ENCODE results near the gene PAM.
A peak's percentile ranks its signal among the peaks of the same experiment; 100 is the strongest.
"Not testable (repeated sequence)": the region's sequence is repeated elsewhere in the genome, so short reads cannot be mapped to it uniquely, and the experiment has no call there.

PAM gene

DNA sequence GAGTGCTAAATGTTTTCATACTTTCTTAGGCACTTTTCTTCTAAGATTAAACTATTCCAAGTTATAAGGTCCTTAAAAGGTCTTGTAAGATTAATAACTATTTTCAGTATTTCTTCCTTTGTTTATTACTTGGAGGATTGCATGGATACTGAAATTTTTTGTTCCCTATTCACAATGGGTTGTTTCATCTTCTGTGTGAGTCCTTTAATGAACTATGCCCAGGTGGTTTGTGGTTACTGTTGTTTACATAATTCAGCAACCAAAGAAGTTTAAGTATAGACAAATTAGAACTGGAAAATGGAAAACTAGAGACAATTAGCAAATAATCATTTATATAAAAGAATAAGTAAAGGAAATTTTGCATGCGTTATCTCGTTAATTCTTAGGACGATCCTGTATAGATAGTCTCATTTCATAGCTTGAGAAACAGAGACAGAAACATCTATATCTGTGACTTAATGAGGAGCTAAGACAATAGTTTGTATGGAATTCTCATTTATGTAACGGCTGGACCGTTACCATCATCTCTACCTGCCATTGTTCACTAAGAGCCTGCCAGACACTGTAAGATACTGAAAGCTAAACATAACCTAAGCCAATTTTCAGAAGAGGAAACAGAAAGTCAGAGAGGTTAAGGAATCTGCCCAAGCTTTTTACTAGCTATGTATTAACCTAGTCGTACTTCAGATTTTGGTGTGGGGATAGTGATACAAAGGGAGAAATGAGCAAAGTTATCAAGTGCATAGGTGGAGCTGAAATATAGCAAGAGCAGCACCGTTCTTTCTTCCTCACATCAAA is 148.2 kb downstream of the PAM start:
- DNase-seq, result no peak

GRCh38 chr5:102905056-102905455 is 150.0 kb downstream of the PAM start:
- no peak for DNase-seq

DNA sequence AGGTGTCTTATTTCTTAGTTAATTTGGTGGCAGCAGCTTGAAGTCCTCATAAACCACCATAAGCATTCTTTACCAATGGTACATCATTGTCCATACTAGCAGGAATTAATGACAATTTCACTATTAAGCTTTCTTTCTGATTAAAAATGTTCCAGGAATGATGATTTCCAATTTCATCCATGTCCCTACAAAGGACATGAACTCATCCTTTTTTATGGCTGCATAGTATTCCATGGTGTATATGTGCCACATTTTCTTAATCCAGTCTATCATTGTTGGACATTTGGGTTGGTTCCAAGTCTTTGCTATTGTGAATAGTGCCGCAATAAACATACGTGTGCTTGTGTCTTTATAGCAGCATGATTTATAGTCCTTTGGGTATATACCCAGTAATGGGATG is 152.0 kb downstream of the PAM start:
- DNase-seq, result not testable (repeated sequence)

GRCh38 chr5:102910240-102911226 is 155.4 kb downstream of the PAM start:
- no peak for DNase-seq

- no peak for DNase-seq
These were observed 156.9 kb downstream of the PAM start for GRCh38 chr5:102911973-102912372.

DNA sequence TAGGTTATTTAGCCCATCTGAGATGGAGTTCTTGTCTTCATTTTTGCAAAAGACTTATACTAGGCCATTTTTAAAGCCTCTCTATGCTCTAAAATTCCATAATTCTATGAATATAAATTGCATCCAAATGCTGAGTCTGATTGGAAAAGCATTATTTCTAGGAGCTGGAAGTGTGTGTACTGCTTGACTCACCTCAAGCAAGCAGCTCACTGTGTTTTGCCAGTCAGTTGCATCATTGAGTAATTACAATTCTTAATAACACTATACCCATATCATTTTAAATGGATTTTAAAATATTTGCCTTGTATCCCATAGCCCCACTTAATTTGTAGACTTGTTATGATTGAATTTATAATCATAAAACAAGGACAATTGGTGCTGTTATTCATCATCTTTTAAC is 161.0 kb downstream of the PAM start:
- DNase-seq, result no peak

GRCh38 chr5:102918986-102919610 is 164.0 kb downstream of the PAM start:
- no peak for DNase-seq

GRCh38 chr5:102920762-102921161 is 165.7 kb downstream of the PAM start:
- no peak for DNase-seq

DNA sequence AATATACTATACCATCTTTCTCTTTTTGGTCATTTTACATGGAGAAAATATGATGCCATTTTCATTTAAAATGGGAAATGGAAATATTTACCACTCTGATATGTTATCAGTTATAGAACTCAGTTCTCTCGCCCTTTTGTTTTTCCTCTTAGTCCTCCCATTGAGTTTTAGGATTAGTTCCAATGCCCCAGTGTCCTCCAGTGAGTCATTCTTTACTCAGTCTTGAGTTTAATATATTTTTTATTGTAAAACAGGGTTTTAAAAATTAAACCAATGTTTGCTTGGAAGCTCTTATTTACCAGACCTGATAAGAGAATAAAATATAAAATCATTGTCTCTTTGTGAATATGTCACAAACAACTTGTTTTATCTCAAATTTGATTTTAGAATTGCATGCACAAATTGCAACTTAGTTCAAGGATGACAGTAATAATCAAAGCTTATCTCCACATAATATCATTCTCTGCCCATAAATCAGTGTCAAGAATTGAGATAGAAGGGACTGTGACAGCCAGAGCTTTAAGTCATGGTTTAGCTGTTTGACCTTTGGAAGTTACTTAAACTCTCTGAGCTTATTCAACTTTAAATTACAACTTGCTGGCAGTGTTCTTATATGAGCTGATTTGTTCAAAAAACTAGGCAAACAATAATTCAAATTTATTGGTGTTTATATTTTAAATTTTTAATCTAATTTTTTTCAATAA is 166.4 kb downstream of the PAM start:
- no peak for DNase-seq

DNA sequence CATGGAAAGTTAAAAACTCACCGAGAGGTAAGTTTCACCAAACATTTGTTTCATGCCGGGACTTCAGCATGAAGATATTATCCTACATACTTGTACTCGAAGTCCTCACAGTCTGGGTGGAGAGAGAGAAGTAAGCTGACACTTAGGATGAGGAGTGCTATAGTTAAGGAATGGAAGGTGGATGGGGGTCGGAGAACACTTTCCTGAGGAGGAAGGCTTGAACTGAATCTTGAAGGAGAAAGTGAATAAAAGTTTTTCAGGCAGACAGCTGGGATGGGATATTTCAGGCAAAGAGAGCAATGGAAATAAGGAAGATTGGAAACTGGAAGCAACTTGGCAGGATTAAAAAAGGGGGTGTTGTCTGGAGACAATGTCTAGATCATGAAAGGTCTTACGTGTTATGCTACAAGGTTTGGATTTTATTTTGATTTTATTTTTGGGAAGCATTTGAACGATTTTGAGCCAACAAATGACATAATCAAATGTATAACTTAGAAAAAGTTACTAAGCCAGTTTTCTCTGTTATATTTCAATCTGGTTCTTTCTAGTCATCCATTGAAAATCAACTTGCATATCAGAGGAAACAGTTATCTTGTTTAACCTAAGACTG is 167.1 kb downstream of the PAM start:
- DNase-seq, result no peak

DNA sequence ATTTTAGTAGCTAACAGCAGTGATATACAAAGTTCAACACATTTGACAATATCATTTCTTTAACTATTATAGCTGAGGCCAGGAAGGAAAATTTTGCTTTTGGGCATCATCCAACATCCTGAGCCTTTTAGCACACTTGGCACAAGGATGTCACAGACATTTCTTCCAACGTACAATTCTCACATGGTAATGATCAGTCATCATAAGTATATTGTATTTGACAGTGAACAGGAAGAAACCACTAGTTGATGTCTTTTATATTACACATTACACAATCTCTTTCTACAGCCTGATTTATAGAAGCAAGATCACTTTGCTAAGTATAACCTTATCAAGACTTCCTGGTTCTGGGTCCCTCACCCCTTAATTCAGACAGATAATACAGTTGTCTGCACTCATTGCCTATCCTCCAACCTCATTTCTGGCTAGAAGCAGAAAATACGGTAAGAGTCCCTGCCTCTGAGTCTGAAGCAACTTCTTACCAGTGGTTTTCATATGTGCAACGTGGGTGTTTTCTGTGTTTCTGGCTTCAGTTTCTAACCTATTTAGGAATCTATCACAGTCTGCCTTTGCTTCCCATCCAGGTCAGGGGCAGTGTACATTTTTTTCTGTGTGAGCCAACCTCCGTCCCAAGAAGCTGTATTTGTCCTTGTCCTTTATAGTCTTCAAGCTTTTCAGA is 167.8 kb downstream of the PAM start:
- no peak for DNase-seq

DNA sequence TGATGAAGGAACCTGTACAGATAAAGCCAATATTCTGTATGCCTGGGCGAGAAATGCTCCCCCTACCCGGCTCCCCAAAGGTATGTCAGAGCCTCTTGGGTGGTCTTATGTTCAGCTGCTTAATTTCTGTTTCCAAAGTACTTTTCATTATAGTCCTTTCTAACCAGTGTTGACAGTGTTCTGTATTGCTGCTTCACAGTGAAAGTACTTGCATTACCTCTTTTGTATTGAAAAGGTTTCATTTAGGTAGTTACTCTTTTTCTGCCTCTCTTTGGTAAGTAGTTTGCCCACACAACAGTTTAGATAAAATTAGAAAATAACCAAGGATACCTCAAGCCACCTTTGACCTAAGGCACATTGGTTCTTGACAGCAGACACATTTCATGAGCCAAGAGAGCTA is 169.9 kb downstream of the PAM start:
- DNase-seq, result no peak

- no peak for DNase-seq
These were observed 171.9 kb downstream of the PAM start for GRCh38 chr5:102927007-102927406.

GRCh38 chr5:102930244-102930643 is 175.1 kb downstream of the PAM start:
- DNase-seq, result peak; percentile 55

- DNase-seq, result no peak
These were observed 176.1 kb downstream of the PAM start for GRCh38 chr5:102931085-102931725.

GRCh38 chr5:102932781-102933180 is 177.7 kb downstream of the PAM start:
- DNase-seq, result no peak

- no peak for DNase-seq
These were observed 178.2 kb downstream of the PAM start for GRCh38 chr5:102933316-102933715.

- DNase-seq, result no peak
These were observed 178.8 kb downstream of the PAM start for GRCh38 chr5:102933721-102934459.

- no peak for DNase-seq
These were observed 182.8 kb downstream of the PAM start for GRCh38 chr5:102937894-102938293.

DNA sequence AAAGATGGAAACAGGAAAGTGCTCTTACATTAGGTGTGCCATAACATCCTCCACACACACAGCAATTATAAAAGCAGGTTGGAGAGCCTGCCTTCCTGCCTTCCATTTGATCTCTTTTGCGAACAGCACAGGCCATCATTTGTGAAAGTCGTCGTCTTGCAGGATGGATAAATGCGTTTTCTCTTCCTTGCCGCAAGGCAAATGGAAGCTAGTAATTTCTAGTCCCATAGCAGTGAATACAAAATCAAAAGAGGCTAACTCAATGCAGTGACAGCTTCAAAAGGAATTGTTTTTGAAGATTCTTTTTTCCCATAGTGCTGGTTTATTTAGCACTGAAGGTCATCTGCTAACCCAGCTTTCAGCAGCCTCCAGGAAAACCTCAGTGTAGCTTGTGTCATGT is 186.0 kb downstream of the PAM start:
- no peak for DNase-seq

Data from islet precursor cell (in vitro differentiated cells).